Pons (tissue), 1 donor: ENCODE measurements around the gene C2CD3.

ENCODE experiments used
- DNase-seq: peaks from one replicate; pipeline ENCODE4 v3.0.0-alpha.2; 2016; ENCODE audit warnings: low spot score

C2CD3 gene

GRCh38 chr11:73980001-73980961 lies 190.5 kb downstream of the C2CD3 start:
- DNase-seq: peak; percentile 45

- DNase-seq: no peak
Observed at GRCh38 chr11:73978576-73979086, 192.2 kb downstream of the C2CD3 start.

DNA sequence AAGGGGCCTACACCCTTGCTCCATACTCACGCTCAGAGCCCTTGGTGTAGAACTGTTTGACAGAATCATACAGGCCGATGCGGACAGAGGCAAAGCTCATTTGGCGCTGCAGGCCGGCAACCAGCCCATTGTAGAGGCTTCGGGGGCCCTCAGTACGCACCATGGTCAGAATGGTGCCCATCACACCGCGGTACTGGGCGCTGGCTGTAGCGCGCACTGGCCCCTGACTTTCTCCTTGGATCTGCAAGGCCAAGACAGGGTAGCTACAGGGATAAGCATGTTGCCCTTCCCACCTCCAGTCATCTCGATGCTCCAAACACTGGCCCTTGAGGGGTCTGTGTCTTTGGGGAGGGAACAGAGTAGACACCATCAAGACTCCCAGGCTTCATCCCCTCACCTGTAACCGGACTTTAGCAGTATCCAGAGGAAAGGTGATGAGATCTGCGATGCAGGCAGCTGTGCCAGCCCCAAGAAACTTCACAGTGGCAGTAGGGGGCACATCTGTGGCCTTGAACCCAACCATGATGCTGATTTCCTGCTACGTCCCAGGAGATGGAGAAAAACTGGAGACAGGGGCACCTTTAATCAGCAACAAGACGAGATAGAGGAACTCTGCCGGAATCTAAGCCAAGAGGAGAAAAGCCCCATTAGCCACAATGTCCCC lies 192.8 kb downstream of the C2CD3 start:
- no peak for DNase-seq

DNA sequence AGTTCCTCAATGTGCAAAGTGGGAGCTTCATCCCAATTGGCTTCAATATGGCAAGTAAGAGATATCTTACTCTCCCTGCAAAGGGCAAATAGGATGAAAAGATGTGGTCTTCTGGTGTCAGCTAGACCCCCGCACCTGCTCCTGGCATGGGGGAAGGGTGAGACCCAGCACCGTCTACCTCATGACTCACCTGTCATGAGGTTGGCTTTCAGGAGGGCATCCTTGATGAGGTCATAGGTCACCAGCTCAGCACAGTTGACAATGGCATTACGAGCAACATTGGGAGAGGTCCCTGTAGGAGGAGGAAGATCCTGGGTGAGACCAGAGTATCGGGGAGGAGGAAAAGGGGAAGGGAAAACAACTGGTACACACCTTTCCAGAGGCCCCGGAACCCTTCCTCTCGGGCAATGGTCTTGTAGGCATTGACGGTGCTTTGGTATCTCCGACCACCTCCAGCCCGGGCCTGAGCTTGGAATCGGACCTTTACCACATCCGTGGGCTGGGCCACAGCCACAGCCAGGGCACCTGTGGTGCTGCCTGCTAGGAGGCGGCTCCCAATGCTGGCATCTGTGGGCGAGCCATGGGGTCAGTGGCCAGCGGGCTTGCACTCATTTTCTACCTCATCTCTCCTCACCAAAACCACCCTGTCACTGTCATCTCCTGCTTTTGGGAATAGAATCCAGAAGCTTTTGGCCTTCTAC lies 194.2 kb downstream of the C2CD3 start:
- no peak for DNase-seq

- no peak for DNase-seq
Observed at GRCh38 chr11:73975479-73975757, 195.4 kb downstream of the C2CD3 start.

DNA sequence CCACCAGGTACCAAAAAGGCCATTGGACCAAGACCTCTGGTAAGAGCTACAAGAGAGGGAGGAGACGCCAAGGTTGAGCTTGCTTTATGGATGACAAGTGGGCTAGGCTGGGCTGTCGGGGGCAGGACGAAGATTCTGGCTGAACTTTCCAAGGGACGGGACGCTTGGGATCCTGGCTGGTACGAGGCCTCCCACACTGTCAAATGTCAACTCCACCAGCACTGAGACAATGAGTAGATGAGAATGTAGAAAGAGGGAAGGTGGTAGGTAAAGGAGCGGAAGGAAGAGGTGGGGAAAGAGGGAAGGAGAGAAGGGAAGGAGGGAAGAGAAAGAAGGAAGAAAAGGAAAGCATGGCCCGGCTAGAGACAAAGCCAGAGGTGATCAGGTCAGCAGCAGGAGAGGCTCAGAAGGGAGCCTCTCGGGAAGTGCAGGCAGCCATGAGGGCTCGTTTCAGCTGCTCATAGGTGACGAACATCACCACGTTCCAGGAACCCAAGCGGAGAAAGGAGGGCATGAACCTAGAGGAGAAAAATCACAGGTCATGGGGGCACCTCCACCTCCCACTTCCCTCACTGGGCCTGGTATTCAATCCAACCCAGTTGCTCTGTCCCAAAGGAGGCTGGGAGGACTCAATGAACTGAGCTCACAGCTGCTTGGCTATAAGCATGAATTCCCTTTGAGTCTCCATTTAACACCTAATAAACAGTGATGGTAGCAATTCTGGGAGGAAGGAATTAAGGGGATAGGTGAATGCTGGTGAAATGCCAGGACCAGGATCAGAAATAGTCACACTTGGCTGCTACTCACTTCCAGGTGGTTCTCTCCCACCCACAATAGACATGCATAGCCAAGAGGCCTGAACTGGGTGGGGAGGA lies 196.0 kb downstream of the C2CD3 start:
- no peak for DNase-seq

DNA sequence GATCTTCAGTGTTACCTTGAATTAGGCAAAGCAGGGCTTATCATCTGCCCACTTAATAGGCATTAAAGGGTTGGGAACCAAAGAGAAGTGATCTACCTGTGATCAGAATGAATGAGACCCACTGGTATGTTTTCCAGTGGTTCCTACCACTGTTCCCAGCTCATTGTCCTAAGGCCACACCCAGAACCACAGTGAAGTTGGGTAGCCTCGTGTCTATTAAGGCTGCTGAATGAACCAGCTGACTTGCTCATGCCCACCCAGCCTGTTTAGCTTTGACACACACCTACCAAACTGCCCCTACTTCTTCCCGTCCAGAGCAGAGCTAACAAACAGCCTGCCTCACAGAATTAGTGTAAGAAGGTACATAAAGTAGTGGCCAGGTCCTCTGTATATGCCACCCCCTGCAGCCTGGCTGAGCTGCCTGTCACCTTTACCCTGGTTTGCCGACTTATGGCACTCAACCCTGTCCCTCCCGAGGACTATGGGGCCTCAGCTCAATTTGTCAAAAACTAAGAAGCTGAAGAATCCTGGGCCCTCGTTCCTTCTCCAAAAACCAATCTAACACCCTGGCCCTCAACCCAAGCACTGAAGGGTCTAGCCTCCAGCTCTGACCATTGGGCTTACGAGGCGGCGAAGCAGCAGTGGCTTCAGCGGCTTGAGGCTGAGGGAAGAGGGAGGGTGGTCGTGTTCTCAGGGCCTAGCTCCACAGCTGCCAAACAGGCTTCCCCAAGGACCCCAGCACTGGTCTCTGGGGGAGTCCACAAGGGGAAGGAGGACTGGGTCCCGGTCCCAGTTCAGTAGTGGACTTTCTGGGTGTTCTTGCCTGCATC lies 198.0 kb downstream of the C2CD3 start:
- no peak for DNase-seq

DNA sequence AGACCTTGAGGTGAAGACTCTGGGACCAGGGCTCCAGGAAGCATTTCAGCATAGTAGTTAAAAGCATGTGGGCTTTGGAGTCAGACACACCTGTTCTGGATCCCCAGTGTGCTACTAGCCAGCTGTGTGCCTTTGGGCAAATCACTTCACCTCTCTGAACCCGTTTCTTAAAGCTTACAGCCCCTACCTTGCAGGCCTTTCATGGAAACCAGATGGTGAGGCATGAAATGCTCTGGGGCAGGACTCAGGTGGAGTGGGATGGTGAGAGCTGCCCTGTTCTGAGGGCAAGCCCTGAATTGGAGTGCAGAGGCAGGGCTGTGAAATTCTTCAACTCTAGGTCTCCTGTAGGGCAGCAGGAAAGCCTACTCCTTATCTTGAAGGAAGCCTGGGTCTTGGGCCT lies 198.6 kb downstream of the C2CD3 start:
- DNase-seq: no peak

- DNase-seq: no peak
Observed at GRCh38 chr11:73971175-73971719, 199.6 kb downstream of the C2CD3 start.

DNA sequence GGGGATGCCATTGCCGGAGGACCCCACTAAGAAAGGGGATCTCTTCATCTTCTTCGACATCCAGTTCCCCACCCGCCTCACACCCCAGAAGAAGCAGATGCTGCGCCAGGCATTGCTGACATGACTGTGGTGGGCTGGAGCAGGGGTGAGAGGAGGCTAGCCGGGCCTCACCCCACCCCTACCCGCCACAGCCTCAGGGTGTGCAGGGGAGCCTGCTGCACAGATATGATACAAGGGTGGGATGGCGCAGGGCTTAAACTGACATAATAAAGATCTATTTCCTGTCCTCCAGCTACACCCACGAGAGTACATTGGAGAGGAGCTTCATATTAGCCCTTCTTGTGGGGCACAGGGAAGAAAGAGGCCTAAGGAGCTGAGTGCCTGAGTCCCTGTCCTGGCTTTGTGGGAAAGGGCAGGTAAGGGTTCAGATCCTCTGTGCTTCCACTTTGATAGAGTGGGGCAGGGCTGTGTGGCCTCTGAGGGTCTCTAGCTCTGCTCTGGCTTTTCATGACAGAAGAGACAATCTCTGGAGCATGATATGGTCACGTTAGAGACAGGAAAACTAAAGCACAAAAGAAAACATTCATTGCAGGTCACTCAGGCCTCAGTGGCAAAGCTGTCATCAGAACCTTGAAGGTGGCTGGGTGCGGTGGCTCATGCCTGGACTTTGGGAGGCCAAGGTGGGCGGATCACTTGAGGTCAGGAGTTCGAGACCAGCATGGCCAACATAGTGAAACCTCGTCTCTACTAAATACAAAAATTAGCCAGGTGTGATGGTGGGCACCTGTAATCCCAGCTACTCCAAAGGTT lies 200.6 kb downstream of the C2CD3 start:
- no peak for DNase-seq

DNA sequence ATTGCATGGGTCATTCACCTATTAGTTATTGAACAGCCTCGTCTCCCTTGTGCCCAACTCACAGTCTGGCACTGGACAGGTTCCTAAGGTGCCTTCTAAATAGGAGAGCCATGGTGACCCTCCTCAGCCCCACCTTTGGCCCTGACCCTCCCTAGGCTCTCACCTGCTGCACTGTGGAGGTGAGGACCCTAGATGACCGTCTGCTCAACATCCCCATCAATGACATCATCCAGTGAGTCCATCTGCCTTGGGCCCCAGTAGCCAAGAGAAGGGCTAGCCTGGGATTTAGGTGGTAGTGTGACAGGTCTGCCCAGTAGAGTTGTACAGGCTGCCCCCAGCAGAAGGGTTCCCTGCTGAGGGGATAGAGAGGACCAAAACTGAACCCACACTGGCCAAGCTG lies 201.7 kb downstream of the C2CD3 start:
- no peak for DNase-seq

GRCh38 chr11:73968356-73968966 lies 202.3 kb downstream of the C2CD3 start:
- no peak for DNase-seq

- DNase-seq: no peak
Observed at GRCh38 chr11:73965764-73966121, 205.1 kb downstream of the C2CD3 start.

- no peak for DNase-seq
Observed at GRCh38 chr11:73965076-73965763, 205.6 kb downstream of the C2CD3 start.

DNA sequence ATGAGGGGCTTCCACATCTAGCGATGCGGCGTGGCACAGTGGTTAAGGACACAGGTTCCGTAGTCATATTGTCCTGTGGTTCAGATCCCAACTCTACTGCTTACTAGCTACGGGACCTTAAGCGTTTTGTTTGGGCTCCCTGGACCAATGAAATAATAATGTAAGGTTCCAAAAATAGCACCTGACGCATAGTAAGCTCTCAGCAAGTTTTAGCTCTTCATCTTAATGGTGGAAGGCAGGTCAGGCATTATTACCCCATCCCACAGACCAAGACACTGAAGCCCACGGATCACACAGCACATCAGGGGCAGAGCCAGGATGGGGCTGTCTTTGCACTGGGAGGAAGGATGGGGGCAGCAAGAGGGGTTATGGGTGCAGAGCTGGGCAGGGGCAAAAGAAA lies 206.9 kb downstream of the C2CD3 start:
- DNase-seq: no peak
